Chondrocyte (in vitro differentiated cells): ENCODE measurements around the gene AKAP8L. TPM values are rescaled to one million over a fixed set of nuclear protein-coding genes. Genes with fewer than 3 reads are reported as not detected.

ENCODE experiments used
- DNase-seq: peaks from one replicate; pipeline ENCODE4 v3.0.0; 2021; ENCODE audit warnings: mixed read lengths, low spot score
- H3K27ac Mint-ChIP-seq: one replicate; pipeline ENCODE4 v1.8.0; 2021; ENCODE audit warnings: mild to moderate bottlenecking, moderate library complexity, mixed read lengths; ENCODE audit not compliant: unreplicated experiment
- H3K27me3 Mint-ChIP-seq: 2 replicates; pipeline ENCODE4 v1.8.0; 2021; ENCODE audit warnings: low read depth, mixed read lengths
- H3K36me3 Mint-ChIP-seq: 2 replicates; pipeline ENCODE4 v1.8.0; 2021; ENCODE audit warnings: low read depth, mixed read lengths
- H3K4me1 Mint-ChIP-seq: 2 replicates; pipeline ENCODE4 v1.8.0; 2021; ENCODE audit warnings: low read depth, mild to moderate bottlenecking, mixed read lengths
- H3K4me3 Mint-ChIP-seq: one replicate; pipeline ENCODE4 v1.8.0; 2021; ENCODE audit warnings: mild to moderate bottlenecking, moderate library complexity, mixed read lengths; ENCODE audit not compliant: unreplicated experiment
- H3K9me3 Mint-ChIP-seq: 2 replicates; pipeline ENCODE4 v1.8.0; 2021; ENCODE audit warnings: low read depth, mixed read lengths
- total RNA-seq: library from RNA; stranded (reverse); gene quantifications from 3 replicates; pipeline ENCODE4 v1.2.1, GENCODE V29; 2021
- TF ChIP-seq, protein P1 (sequence below): fragments of 200-600 bp; sonication (generic); IDR thresholded peaks from 2 replicates; pipeline ENCODE4 v1.5.0; 2021; ENCODE audit warnings: antibody characterized with exemption, mild to moderate bottlenecking, moderate library complexity

AKAP8L gene
- total RNA-seq, 1 donor from 2014 or later, result 76.0 TPM

DNA sequence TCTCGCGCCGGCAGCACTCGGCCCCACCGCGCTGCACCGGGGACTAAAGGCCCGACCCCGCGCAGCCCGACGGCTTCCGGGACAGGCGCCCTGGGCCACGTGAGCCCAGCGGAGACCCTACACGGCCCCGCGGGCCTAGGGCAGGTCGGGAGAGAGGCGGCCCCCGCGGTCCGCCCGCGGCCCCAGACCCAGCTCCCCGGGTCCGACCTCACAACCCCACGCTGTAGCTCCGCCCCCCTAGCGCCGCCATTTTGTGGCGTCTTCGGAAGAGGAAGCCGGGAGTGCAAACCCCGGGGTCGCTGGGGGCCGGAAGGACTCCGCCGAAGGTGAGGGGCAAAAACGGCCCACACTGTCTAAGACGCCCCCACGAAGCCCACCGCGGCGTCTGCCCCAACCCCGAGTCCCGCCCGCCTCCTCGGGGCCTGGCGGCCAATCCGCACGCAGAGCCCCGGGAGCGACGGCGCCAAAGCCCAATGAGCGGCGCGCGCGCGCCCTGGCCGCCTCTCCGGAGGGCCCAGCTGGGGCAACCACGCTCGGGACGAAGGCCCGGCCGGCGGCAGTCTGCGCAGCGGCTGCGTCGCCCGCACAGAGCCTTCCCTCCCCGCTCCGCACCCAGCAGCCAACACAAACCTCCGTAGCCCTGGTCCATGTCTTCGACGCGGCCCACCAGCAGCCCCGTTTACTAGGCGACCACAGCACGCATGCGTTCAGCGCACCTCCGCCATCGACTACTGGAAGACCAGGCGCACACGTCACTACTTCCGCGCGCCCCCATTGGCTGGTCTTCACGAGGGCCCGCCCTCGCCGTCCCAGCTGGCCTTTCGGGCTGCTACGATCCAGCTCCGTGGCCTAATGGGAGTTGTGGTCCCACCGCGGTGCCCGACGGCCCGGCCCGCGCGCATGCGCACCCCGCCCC, 39.4 kb downstream of the AKAP8L start, which contains the start of gene AKAP8:
Gene AKAP8 (minus strand): TSS at position 705 of the 916 bp plus-strand sequence. CDS start 56 bp downstream, at position 649.
- TF ChIP-seq, protein P1, sequence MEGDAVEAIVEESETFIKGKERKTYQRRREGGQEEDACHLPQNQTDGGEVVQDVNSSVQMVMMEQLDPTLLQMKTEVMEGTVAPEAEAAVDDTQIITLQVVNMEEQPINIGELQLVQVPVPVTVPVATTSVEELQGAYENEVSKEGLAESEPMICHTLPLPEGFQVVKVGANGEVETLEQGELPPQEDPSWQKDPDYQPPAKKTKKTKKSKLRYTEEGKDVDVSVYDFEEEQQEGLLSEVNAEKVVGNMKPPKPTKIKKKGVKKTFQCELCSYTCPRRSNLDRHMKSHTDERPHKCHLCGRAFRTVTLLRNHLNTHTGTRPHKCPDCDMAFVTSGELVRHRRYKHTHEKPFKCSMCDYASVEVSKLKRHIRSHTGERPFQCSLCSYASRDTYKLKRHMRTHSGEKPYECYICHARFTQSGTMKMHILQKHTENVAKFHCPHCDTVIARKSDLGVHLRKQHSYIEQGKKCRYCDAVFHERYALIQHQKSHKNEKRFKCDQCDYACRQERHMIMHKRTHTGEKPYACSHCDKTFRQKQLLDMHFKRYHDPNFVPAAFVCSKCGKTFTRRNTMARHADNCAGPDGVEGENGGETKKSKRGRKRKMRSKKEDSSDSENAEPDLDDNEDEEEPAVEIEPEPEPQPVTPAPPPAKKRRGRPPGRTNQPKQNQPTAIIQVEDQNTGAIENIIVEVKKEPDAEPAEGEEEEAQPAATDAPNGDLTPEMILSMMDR, result no peak
- Mint-ChIP-seq H3K27me3 (no peaks in the 10 kb centered on the region), H3K9me3 (no peaks in the 10 kb centered on the region), H3K4me3 (peak within 1 kb of the TSS; percentile 88), H3K4me1 (peaks cover 41% of the 10 kb centered on the region), H3K27ac (peak within 1 kb of the TSS; percentile 97), H3K36me3 (peaks cover 2% of the 10 kb centered on the region)
- peak; percentile 99 for DNase-seq

DNA sequence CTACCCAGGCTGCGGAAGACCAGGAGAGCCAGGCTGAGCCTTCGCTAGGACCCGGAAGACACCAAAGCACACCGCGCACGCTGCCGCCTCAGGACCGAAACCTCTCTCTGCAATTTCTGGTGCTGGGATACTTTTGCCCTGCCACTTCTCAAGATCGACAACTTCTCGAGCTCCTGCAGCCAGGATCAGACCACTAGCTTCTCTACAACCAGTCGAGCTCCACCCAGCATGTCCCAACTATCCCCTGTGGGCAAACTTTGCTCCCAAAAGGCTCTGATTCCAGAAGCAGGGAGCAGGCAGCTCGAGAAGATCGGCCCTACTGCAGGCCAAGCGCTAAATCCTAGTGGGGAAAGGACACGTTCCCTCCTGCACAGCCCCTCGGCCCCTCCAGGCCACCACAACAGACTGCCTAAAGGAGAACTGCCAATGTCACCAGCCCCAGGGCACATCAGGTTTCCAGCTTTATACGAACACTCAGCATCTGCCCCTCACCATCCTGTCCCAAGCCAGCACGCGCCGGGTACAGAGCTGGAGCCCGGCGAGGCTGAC, 40.2 kb downstream of the AKAP8L start:
- TF ChIP-seq, protein P1, result peak; percentile 7
- DNase-seq, result peak; percentile 73
- Mint-ChIP-seq H3K4me1 (peaks cover 41% of the 10 kb centered on the region), H3K36me3 (peaks cover 2% of the 10 kb centered on the region), H3K27ac (peak overlapping the region; percentile 90), H3K4me3 (peak overlapping the region; percentile 88), H3K27me3 (no peaks in the 10 kb centered on the region), H3K9me3 (no peaks in the 10 kb centered on the region)

DNA sequence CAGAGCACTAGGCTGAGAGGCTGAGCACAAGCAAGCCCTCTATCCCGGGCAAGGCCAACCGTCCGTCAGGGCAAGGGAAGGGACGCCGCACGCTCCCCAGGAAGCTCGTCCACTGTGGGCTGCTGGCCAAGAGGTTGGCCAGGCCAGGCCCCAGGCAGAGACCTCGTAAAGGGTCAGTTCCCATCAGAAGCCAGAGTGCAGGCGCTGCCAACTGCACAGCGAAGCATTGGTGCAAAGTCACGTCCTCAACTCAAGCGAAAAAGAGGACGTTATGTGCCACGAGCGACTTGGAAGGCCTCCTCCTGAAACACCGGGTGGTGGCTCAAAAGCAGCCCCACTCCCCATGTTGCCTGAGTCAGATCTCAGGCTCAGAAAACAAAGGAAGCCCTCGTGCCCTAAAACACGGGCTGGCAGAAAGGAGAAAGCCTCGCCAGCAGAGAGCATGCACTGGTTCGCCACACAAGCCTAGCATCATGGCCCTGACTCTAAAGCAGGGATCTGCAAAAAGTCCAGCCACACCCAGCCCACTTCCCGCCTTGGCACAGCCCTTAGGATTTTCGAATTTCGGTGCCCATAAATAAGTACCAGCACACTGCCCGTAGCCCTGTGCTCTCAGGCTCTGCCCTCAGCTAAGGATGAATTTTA, 43.9 kb downstream of the AKAP8L start:
- Mint-ChIP-seq H3K9me3 (no peaks in the 10 kb centered on the region), H3K4me1 (peaks cover 28% of the 10 kb centered on the region), H3K27ac (no peak overlapping the region), H3K36me3 (peaks cover 5% of the 10 kb centered on the region), H3K27me3 (no peaks in the 10 kb centered on the region), H3K4me3 (no peak overlapping the region)
- DNase-seq, result no peak
- TF ChIP-seq, protein P1, result no peak

DNA sequence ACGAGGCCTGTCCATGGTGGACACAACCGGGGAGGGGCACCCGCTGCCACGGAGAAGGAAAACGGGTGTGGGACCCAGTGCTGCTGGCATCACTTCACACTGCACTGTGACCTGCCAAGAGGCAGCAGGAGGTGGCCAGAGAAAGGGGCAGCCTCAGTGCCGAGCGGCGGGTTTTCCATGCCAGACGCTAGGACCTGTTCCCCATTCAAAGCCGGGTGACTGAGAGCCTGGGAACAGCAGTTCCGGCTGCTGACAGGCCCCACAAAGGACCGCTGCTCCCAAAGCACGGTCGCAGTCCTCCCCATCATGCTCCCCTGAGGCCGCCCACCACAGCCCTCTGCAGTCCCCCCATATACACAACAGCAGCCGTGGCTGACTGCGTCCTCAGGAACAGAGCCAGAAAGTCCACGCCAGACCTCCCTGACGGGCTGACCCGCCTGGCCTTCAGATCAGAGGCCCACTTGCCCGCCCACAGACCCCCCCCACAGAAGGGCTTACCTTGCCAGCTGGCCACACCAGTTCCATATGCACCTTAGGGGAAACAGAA, 44.6 kb downstream of the AKAP8L start:
- Mint-ChIP-seq H3K27ac (no peak overlapping the region), H3K36me3 (peaks cover 7% of the 10 kb centered on the region), H3K27me3 (no peaks in the 10 kb centered on the region), H3K4me3 (no peak overlapping the region), H3K4me1 (peaks cover 28% of the 10 kb centered on the region), H3K9me3 (no peaks in the 10 kb centered on the region)
- TF ChIP-seq, protein P1, result no peak
- peak; percentile 81 for DNase-seq

DNA sequence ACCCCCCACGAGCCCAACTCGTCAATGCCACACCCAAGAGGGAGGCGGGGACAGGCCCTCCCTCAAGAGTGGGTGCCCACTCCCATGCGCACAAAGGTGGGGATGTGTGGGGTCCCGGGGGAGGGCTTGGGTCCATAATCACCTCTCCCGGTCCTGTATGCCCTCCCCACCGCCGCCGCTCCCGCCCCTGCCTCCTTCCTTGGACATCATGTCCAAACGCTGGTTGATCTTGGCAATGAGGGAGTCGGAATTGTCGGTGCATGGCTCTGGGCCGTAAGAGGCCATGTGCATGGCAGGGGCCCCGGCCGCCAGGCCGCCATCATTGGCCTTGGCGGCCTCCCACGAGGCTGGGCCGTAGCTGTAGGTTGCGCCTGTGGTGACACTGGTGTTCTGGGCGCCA, 45.1 kb downstream of the AKAP8L start:
- DNase-seq, result peak; percentile 90
- Mint-ChIP-seq H3K9me3 (no peaks in the 10 kb centered on the region), H3K27me3 (no peaks in the 10 kb centered on the region), H3K4me3 (no peak overlapping the region), H3K4me1 (peaks cover 28% of the 10 kb centered on the region), H3K27ac (no peak overlapping the region), H3K36me3 (peaks cover 8% of the 10 kb centered on the region)
- TF ChIP-seq, protein P1, result no peak
